Measurements from ENCODE around the gene PRDX1.

The PRDX1 gene

DNA sequence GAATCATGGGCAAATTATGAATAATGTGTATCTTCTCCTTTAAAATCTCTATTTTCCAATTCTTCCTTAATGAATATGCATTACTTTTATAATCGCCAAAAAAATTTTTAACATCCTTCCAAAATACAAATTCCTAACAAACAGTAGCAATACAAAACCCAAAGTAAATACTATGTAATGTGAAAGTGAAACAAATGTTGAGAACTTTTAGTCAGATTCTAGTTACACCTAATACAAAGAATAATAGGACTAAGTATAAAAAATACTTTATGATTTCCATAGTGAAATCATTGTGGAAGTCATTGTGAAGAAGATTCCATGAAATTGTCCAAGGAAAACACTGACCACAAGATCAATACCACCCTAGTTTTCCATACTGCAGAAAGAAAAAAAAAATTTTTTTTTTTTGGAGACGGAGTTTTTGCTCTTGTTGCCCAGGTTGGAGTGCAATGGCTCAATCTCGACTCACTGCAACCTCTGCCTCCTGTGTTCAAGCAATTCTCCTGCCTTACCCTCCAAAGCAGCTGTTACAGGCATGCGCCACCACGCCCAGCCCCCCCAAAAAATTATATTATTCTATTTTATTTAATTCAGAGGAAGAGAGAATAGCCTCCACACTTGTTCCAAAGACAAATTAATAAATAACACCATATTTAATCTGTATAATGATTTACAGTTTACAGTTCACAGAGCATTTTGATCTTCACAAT, 42.5 kb downstream of the PRDX1 start:
- TF ChIP-seq ZNF140 (tag by site-specific recombination; IDR thresholded peaks at IDR 0.05), result no peak
- peak; percentile 70 for TF ChIP-seq ZNF341 (tag by site-specific recombination; IDR thresholded peaks at IDR 0.05; ENCODE audit: low read depth)
- Histone ChIP-seq H3K36me3 (ENCODE audit: control insufficient read depth in 2 of 2, insufficient read depth in 1 of 2, low read length in 2 of 2) (no peaks in the 10 kb centered on the region), H3K27ac (ENCODE audit: extremely low read depth, low read depth, low read length) (no peak overlapping the region), H3K4me1 (ENCODE audit: control insufficient read depth, insufficient read depth, low read length) (peaks cover 5% of the 10 kb centered on the region), H3K4me3 (ENCODE audit: low read depth, low read length) (no peak overlapping the region), H3K9me3 (ENCODE audit: control insufficient read depth, insufficient read depth, low read depth, low read length) (no peaks in the 10 kb centered on the region)
- ChIA-PET POLR2A (interaction anchor here (0.6 kb wide), 1 partner anchor 342 kb away, joined by 5 read pairs; no protein-coding TSS in a partner anchor), CTCF (interaction anchor here (0.6 kb wide), 1 partner anchor 19 kb away, joined by 5 read pairs; no protein-coding TSS in a partner anchor)

DNA sequence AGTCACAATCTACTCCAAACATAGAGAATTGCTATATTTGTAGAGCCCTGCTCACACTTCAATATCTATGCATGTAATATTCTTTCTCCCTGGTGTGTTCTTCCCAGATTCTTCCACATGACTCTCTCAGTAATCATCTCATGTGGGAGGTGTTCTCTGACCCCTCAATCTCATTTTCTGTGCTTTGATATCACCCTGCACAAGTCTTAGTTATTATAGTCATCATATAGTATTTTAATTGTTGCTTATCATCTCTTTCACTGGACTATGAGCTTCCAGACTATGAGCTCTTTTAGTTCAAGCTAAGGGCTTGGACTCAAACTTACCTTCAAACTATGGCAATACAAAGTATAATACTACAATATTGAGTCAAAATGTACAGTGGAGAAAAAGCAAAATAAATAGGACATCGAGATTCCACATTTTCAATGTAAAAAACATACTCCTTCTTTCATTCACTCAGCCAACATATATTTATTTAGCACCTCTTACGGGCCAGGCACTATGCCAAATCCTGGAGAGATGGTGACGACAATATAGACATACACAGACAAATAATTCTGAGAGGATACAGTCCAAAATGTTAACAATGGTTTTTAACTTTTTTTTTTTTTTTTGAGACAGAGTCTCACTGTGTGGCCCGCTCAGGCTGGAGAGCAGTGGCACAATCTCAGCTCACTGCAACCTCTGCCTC, 43.4 kb downstream of the PRDX1 start:
- no peak overlapping the region for H3K4me3 ChIP-seq (ENCODE audit: low read depth, low read length)
- no peak overlapping the region for H3K27ac ChIP-seq (ENCODE audit: extremely low read depth, low read depth, low read length)
- ChIA-PET CTCF (interaction anchor here (0.6 to 1.4 kb wide), 2 partner anchors 14 to 18 kb away, joined by 5 read pairs; no protein-coding TSS in a partner anchor), POLR2A (no interaction called here)
- no peaks in the 10 kb centered on the region for H3K9me3 ChIP-seq (ENCODE audit: control insufficient read depth, insufficient read depth, low read depth, low read length)
- no peaks in the 10 kb centered on the region for H3K36me3 ChIP-seq (ENCODE audit: control insufficient read depth in 2 of 2, insufficient read depth in 1 of 2, low read length in 2 of 2)
- peaks cover 5% of the 10 kb centered on the region for H3K4me1 ChIP-seq (ENCODE audit: control insufficient read depth, insufficient read depth, low read length)
- peak; percentile 42; the same call in 1 of the 2 replicates for TF ChIP-seq ZNF629 (tag by site-specific recombination; IDR thresholded peaks at IDR 0.05)
- no peak for TF ChIP-seq ZNF132 (tag by site-specific recombination; IDR thresholded peaks at IDR 0.05; ENCODE audit: borderline replicate concordance)
- TF ChIP-seq, protein P1, sequence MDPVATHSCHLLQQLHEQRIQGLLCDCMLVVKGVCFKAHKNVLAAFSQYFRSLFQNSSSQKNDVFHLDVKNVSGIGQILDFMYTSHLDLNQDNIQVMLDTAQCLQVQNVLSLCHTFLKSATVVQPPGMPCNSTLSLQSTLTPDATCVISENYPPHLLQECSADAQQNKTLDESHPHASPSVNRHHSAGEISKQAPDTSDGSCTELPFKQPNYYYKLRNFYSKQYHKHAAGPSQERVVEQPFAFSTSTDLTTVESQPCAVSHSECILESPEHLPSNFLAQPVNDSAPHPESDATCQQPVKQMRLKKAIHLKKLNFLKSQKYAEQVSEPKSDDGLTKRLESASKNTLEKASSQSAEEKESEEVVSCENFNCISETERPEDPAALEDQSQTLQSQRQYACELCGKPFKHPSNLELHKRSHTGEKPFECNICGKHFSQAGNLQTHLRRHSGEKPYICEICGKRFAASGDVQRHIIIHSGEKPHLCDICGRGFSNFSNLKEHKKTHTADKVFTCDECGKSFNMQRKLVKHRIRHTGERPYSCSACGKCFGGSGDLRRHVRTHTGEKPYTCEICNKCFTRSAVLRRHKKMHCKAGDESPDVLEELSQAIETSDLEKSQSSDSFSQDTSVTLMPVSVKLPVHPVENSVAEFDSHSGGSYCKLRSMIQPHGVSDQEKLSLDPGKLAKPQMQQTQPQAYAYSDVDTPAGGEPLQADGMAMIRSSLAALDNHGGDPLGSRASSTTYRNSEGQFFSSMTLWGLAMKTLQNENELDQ (tag by site-specific recombination; IDR thresholded peaks at IDR 0.05; ENCODE audit: low read depth), result no peak
- no peak for TF ChIP-seq ZNF175 (tag by site-specific recombination; IDR thresholded peaks at IDR 0.05)
- TF ChIP-seq ZNF214 (tag by site-specific recombination; IDR thresholded peaks at IDR 0.05; ENCODE audit: borderline replicate concordance), result no peak
- TF ChIP-seq KLF8 (tag by site-specific recombination; IDR thresholded peaks at IDR 0.05), result no peak
- no peak for TF ChIP-seq ZNF558 (tag by site-specific recombination; IDR thresholded peaks at IDR 0.05)
- no peak for TF ChIP-seq ZNF585B (tag by site-specific recombination; IDR thresholded peaks at IDR 0.05)
- TF ChIP-seq, protein P2, sequence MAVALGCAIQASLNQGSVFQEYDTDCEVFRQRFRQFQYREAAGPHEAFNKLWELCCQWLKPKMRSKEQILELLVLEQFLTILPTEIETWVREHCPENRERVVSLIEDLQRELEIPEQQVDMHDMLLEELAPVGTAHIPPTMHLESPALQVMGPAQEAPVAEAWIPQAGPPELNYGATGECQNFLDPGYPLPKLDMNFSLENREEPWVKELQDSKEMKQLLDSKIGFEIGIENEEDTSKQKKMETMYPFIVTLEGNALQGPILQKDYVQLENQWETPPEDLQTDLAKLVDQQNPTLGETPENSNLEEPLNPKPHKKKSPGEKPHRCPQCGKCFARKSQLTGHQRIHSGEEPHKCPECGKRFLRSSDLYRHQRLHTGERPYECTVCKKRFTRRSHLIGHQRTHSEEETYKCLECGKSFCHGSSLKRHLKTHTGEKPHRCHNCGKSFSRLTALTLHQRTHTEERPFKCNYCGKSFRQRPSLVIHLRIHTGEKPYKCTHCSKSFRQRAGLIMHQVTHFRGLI (tag by site-specific recombination; IDR thresholded peaks at IDR 0.05), result no peak
- no peak for TF ChIP-seq MZF1 (tag by site-specific recombination; IDR thresholded peaks at IDR 0.05; ENCODE audit: borderline replicate concordance)
- TF ChIP-seq, protein P3, sequence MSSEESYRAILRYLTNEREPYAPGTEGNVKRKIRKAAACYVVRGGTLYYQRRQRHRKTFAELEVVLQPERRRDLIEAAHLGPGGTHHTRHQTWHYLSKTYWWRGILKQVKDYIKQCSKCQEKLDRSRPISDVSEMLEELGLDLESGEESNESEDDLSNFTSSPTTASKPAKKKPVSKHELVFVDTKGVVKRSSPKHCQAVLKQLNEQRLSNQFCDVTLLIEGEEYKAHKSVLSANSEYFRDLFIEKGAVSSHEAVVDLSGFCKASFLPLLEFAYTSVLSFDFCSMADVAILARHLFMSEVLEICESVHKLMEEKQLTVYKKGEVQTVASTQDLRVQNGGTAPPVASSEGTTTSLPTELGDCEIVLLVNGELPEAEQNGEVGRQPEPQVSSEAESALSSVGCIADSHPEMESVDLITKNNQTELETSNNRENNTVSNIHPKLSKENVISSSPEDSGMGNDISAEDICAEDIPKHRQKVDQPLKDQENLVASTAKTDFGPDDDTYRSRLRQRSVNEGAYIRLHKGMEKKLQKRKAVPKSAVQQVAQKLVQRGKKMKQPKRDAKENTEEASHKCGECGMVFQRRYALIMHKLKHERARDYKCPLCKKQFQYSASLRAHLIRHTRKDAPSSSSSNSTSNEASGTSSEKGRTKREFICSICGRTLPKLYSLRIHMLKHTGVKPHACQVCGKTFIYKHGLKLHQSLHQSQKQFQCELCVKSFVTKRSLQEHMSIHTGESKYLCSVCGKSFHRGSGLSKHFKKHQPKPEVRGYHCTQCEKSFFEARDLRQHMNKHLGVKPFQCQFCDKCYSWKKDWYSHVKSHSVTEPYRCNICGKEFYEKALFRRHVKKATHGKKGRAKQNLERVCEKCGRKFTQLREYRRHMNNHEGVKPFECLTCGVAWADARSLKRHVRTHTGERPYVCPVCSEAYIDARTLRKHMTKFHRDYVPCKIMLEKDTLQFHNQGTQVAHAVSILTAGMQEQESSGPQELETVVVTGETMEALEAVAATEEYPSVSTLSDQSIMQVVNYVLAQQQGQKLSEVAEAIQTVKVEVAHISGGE (tag by site-specific recombination; conservative IDR thresholded peaks at IDR 0.05; ENCODE audit: low read depth), result no peak
- TF ChIP-seq ZNF48 (tag by site-specific recombination; IDR thresholded peaks at IDR 0.05), result no peak
- no peak for TF ChIP-seq ZNF202 (tag by site-specific recombination; IDR thresholded peaks at IDR 0.05; ENCODE audit: borderline replicate concordance)
- TF ChIP-seq ZNF521 (tag by site-specific recombination; IDR thresholded peaks at IDR 0.05), result no peak
- no peak for TF ChIP-seq ZXDB (tag by site-specific recombination; IDR thresholded peaks at IDR 0.05)
- TF ChIP-seq, protein P4, sequence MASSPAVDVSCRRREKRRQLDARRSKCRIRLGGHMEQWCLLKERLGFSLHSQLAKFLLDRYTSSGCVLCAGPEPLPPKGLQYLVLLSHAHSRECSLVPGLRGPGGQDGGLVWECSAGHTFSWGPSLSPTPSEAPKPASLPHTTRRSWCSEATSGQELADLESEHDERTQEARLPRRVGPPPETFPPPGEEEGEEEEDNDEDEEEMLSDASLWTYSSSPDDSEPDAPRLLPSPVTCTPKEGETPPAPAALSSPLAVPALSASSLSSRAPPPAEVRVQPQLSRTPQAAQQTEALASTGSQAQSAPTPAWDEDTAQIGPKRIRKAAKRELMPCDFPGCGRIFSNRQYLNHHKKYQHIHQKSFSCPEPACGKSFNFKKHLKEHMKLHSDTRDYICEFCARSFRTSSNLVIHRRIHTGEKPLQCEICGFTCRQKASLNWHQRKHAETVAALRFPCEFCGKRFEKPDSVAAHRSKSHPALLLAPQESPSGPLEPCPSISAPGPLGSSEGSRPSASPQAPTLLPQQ (tag by site-specific recombination; IDR thresholded peaks at IDR 0.05), result no peak
- TF ChIP-seq ZNF707 (tag by site-specific recombination; IDR thresholded peaks at IDR 0.05), result no peak
- TF ChIP-seq, protein P5, sequence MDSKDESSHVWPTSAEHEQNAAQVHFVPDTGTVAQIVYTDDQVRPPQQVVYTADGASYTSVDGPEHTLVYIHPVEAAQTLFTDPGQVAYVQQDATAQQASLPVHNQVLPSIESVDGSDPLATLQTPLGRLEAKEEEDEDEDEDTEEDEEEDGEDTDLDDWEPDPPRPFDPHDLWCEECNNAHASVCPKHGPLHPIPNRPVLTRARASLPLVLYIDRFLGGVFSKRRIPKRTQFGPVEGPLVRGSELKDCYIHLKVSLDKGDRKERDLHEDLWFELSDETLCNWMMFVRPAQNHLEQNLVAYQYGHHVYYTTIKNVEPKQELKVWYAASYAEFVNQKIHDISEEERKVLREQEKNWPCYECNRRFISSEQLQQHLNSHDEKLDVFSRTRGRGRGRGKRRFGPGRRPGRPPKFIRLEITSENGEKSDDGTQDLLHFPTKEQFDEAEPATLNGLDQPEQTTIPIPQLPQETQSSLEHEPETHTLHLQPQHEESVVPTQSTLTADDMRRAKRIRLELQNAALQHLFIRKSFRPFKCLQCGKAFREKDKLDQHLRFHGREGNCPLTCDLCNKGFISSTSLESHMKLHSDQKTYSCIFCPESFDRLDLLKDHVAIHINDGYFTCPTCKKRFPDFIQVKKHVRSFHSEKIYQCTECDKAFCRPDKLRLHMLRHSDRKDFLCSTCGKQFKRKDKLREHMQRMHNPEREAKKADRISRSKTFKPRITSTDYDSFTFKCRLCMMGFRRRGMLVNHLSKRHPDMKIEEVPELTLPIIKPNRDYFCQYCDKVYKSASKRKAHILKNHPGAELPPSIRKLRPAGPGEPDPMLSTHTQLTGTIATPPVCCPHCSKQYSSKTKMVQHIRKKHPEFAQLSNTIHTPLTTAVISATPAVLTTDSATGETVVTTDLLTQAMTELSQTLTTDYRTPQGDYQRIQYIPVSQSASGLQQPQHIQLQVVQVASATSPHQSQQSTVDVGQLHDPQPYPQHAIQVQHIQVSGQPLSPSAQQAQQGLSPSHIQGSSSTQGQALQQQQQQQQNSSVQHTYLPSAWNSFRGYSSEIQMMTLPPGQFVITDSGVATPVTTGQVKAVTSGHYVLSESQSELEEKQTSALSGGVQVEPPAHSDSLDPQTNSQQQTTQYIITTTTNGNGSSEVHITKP (tag by site-specific recombination; IDR thresholded peaks at IDR 0.05), result no peak

Data from HEK293 (cell line).